ENCODE data around the gene EXT2.

The EXT2 gene

DNA sequence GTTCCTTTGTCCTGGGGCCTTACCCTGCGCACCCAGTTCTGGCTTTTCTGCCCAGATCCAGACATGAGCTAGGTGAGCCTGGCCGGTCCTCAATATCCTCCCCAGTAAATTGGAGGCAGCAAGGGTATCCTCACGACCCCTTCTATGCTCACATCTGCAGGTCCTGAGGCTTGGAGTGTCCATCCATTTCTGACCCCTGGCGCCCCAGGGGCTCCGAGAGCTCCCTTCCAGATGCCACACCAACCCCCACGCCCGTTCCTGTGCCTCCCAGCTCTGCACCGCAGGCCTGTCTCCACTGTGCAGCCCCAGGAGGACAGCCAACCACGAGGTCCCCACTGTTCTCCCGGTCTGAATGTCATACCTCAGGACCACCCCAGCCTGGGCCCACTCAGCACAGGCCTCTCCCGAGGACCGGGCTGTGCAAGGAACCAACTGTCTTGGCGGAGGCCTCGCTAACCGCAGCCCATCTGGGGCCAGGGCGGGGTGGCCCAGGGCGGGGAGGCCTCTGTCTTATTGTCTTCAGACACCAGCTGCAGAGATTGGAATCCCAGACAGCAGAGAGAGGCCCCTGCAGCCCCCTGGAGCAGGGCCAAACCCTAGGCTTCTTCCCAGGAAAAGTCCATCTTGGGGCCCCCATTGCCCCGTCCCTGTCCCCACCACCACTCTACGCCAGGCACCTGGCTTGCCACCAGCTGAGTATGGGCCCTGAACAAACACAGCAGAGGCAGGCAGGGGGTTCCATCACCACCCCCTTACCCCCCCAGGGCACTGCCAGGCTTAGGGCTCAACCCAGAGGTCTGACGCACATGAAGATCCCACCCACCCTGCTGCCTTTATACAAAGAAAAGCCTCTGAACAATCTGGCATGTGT is 175.2 kb downstream of the EXT2 start:
- no peak for DNase-seq

DNA sequence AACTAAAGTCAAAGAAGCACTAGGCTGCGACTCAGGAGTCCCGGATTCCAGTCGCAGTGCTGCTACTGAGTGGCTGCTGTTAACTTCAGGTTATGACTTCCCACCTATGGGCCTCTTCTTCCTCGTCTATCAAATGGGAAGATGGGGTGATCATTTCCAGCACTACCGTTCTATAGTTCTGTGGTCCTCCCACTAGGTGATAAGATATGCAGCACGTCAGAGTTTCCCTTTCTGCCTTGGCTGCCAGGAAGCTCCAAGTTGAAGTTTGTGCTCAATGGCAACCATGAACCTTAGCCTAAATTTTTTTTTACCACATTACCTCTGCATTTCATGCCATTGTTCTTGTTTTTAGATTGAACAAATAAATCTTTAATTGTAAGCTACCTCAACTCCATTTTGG is 175.8 kb downstream of the EXT2 start:
- DNase-seq = no peak

- no peak for DNase-seq
Observed at GRCh38 chr11:44274404-44274803, 178.9 kb downstream of the EXT2 start.

- DNase-seq = no peak
Observed at GRCh38 chr11:44275241-44275640, 179.8 kb downstream of the EXT2 start.

- DNase-seq = no peak
Observed at GRCh38 chr11:44275961-44276550, 180.6 kb downstream of the EXT2 start.

DNA sequence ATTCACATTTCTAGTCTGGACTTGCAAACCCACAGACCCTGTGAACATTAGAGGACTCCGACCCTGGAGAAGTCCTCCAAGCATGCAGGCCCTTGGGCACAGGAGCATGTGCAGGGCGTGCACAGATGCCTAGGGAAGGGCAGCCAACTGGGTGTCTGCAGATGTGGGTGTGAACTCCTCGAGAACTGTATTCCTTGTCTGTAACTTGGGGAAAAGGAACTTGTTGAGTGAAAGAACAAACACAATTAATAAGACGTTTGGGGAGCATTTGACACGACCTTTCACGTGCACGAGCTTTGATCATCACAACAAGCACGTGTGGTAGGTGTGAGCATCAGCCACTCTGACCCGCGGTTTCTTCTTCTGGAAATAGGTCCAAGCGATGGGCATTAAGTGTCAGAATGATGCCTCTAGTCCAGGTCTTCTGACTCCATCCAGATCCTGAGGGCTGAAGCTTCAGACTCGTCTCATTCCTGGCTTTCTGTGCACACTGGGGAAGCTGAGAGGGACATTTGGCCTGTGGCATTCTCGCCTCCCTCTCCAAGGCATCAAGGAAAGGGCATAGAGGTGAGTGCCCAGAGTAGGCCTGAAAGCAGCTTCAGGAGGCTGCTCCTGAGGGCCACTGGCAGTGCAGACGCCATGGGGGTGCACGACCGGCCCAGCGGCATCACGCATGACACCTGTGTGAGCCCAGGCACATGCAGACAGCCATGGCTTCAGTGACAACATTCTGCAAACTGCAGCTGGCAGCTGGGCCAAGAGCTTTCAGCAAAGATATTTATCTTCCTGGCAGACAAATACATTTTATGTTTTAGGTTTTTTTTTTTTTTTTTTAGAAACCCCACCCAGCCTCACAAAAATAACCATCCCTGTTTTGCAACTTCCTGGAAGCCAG is 182.0 kb downstream of the EXT2 start:
- DNase-seq = no peak

GRCh38 chr11:44279483-44279882 is 184.0 kb downstream of the EXT2 start:
- DNase-seq = no peak

DNA sequence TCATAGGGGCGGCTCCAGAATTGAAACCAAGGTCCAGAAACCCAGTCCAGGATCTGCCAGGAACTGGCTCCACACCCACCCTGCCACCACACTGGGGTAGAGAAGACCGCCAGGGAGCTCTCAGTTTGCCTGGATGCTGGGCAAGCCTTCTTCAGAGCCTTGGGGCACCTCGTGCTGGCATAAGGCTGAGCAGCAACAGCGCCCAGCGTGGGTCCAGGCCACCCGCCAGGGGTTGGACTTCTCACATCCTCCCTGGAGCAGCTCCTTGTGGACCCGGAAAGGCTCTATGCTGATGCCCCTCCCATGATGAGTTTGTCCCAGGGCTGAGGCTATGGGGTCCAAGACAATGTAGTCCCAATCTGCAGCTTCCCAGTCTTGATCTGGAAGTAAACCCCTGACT is 184.8 kb downstream of the EXT2 start:
- DNase-seq = no peak

DNA sequence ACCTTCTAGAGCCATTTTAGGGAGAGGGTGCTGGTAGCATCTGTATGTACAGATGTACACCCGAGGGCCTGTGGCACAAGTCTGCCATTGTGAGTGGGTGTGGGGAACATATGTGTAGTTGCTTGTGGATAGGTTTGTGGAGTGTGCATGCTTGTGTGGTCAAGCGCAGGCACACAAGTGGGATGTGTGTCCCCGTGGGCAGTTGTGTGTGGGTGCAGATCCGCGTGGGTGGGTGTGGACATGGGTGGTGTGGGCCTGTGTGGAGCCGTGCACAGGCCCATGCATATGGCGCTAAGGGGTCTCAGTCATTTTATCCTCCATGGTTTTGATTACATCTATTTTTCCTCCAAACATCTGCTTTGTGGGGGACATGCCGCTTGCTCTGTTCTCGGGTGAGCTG is 185.7 kb downstream of the EXT2 start:
- DNase-seq = no peak

GRCh38 chr11:44282620-44283019 is 187.1 kb downstream of the EXT2 start:
- DNase-seq = no peak

DNA sequence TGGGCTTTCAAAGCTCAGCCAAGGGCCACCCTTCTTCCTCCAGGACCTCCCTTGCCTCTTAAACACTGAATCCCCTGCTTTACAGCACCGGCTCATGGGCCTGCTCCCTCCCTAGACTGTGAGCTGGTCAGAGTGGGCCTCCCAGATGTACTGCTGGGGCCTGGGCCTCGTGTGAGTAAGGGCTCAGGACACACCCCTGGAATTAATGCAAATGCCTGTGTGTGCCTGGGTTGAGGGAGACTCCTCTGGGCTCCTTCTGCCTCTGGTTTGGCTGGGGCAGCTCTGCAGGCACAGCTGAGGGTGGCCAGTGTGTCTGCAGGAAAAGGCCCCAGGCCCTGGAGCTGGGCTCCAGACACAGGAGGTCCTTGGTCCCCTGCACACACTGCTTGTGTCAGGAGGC is 190.3 kb downstream of the EXT2 start:
- no peak for DNase-seq

GRCh38 chr11:44286268-44286880 is 190.9 kb downstream of the EXT2 start:
- DNase-seq = peak; percentile 59

DNA sequence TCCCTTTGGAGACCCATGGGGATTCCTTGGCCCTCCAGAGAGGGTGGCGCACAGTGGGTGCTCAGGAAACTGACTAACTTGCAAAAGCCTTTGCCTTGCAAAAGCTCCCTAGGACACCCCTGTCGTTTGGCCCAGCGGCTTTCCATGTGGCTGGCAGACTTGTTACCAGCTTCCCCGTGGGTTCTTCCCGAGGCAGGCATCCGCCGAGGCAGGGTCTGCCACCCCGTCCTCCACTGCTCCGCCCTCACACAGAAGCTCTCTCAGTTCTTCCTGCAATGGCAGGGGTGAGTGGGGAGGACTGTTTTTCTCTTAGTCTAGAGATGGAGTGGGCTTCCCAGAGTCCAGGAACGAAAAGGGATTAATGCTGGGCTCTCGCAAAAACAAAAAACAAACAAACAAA is 191.4 kb downstream of the EXT2 start:
- DNase-seq = no peak

DNA sequence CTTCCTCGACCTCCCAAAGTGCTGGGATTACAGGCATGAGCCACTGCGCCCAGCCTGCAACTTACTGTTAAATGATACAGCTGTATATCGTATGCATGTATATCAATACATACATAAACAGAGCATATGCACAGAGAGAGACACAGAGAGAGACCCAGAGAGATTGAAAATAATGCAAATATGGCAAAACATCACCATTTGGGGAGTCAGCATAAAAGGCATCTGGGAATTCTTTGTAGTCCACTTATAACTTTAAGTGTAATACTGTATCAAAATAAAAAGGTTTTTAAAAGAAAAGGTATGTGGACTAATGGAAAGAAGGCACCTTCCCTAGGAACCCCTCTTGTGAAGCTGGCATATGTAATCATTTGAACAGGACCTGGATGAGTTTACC is 192.7 kb downstream of the EXT2 start:
- no peak for DNase-seq

- no peak for DNase-seq
Observed at GRCh38 chr11:44290208-44290607, 194.7 kb downstream of the EXT2 start.

Data from stimulated activated CD4-positive, alpha-beta T cell treated with anti-CD3 and anti-CD28 coated beads, Interleukin-4, amount 100 ng/mL, for 1 hour (primary cell).